Measurements from ENCODE around the gene GET4. TPM values are rescaled to one million over a fixed set of nuclear protein-coding genes. Genes with fewer than 3 reads are reported as not detected.

GET4 gene
- total RNA-seq, 2 donors from 2014 or later = 50.0 to 91.9 TPM

GRCh38 chr7:929311-929711 is 53.0 kb downstream of the GET4 start:
- H3K9me3 ChIP-seq = no peaks in the 10 kb centered on the region
- no peaks in the 10 kb centered on the region for H3K27me3 ChIP-seq (replicated peaks; ENCODE audit: insufficient read depth)
- no peak overlapping the region for H3K27ac ChIP-seq
- TF ChIP-seq POLR2AphosphoS5 (IDR thresholded peaks at IDR 0.05) (no peak), POLR2A (IDR thresholded peaks at IDR 0.05) (no peak)
- TF ChIP-seq, protein P1, sequence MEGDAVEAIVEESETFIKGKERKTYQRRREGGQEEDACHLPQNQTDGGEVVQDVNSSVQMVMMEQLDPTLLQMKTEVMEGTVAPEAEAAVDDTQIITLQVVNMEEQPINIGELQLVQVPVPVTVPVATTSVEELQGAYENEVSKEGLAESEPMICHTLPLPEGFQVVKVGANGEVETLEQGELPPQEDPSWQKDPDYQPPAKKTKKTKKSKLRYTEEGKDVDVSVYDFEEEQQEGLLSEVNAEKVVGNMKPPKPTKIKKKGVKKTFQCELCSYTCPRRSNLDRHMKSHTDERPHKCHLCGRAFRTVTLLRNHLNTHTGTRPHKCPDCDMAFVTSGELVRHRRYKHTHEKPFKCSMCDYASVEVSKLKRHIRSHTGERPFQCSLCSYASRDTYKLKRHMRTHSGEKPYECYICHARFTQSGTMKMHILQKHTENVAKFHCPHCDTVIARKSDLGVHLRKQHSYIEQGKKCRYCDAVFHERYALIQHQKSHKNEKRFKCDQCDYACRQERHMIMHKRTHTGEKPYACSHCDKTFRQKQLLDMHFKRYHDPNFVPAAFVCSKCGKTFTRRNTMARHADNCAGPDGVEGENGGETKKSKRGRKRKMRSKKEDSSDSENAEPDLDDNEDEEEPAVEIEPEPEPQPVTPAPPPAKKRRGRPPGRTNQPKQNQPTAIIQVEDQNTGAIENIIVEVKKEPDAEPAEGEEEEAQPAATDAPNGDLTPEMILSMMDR (IDR thresholded peaks at IDR 0.05) = no peak
- WGBS = 80% methylated on average over 14 of the region's 14 CpGs
- no peaks in the 10 kb centered on the region for H3K36me3 ChIP-seq
- H3K4me3 ChIP-seq = no peak overlapping the region
- DNase-seq (ENCODE audit: low spot score) = no peak
- H3K4me1 ChIP-seq (replicated peaks) = no peaks in the 10 kb centered on the region
- intact Hi-C loops (cut with DNase I) = no loop called here

GRCh38 chr7:930975-931758 is 54.8 kb downstream of the GET4 start:
- H3K27ac ChIP-seq = no peak overlapping the region
- WGBS = 75% methylated on average over 29 of the region's 29 CpGs
- no peak for DNase-seq (ENCODE audit: low spot score)

GRCh38 chr7:931871-932650 is 55.7 kb downstream of the GET4 start:
- TF ChIP-seq POLR2AphosphoS5 (IDR thresholded peaks at IDR 0.05) = no peak
- TF ChIP-seq, protein P1 (IDR thresholded peaks at IDR 0.05) = no peak
- no peaks in the 10 kb centered on the region for H3K9me3 ChIP-seq
- H3K27ac ChIP-seq = no peak overlapping the region
- H3K36me3 ChIP-seq = no peaks in the 10 kb centered on the region
- H3K4me3 ChIP-seq = no peak overlapping the region
- DNase-seq (ENCODE audit: low spot score) = no peak
- no peaks in the 10 kb centered on the region for H3K4me1 ChIP-seq (replicated peaks)
- 89% methylated on average over 21 of the region's 21 CpGs for WGBS
- H3K27me3 ChIP-seq (replicated peaks; ENCODE audit: insufficient read depth) = no peaks in the 10 kb centered on the region
- intact Hi-C loops (cut with DNase I) = no loop called here

More at GRCh38 chr7:930975-931758, 54.8 kb downstream of the GET4 start:
- no peaks in the 10 kb centered on the region for H3K36me3 ChIP-seq
- no peaks in the 10 kb centered on the region for H3K4me1 ChIP-seq (replicated peaks)
- H3K9me3 ChIP-seq = no peaks in the 10 kb centered on the region
- no peak overlapping the region for H3K4me3 ChIP-seq
- TF ChIP-seq POLR2AphosphoS5 (IDR thresholded peaks at IDR 0.05) (no peak), POLR2A (IDR thresholded peaks at IDR 0.05) (no peak)
- TF ChIP-seq, protein P1 (IDR thresholded peaks at IDR 0.05) = no peak
- H3K27me3 ChIP-seq (replicated peaks; ENCODE audit: insufficient read depth) = no peaks in the 10 kb centered on the region
- intact Hi-C loops (cut with DNase I) = no loop called here

GRCh38 chr7:932651-932975 is 56.3 kb downstream of the GET4 start:
- Histone ChIP-seq H3K4me3 (no peak overlapping the region), H3K4me1 (replicated peaks) (no peaks in the 10 kb centered on the region), H3K9me3 (no peaks in the 10 kb centered on the region), H3K27ac (no peak overlapping the region), H3K27me3 (replicated peaks; ENCODE audit: insufficient read depth) (no peaks in the 10 kb centered on the region), H3K36me3 (no peaks in the 10 kb centered on the region)
- intact Hi-C loops (cut with DNase I) = no loop called here
- TF ChIP-seq, protein P1 (IDR thresholded peaks at IDR 0.05) = no peak
- TF ChIP-seq POLR2AphosphoS5 (IDR thresholded peaks at IDR 0.05) (no peak), POLR2A (IDR thresholded peaks at IDR 0.05) (no peak)
- WGBS = 93% methylated on average over 11 of the region's 11 CpGs
- DNase-seq (ENCODE audit: low spot score) = no peak
